ENCODE measurements around the gene STRIP2.

GRCh38 chr7:129401967-129402860 lies 32.0 kb upstream of the STRIP2 start:
- TF ChIP-seq CTCF (conservative IDR thresholded peaks at IDR 0.05; ENCODE audit: low read depth in 2 of 2) (peak in 1 of 2 experiments; percentile 45; a peak in 3 of 4 replicates), EZH2 (IDR thresholded peaks at IDR 0.05; ENCODE audit: low read depth, unreplicated experiment) (no peak), EZH2phosphoT487 (IDR thresholded peaks at IDR 0.05; ENCODE audit: unreplicated experiment) (no peak), POLR2AphosphoS5 (IDR thresholded peaks at IDR 0.05; ENCODE audit: low read depth) (no peak)
- TF ChIP-seq, protein P1, sequence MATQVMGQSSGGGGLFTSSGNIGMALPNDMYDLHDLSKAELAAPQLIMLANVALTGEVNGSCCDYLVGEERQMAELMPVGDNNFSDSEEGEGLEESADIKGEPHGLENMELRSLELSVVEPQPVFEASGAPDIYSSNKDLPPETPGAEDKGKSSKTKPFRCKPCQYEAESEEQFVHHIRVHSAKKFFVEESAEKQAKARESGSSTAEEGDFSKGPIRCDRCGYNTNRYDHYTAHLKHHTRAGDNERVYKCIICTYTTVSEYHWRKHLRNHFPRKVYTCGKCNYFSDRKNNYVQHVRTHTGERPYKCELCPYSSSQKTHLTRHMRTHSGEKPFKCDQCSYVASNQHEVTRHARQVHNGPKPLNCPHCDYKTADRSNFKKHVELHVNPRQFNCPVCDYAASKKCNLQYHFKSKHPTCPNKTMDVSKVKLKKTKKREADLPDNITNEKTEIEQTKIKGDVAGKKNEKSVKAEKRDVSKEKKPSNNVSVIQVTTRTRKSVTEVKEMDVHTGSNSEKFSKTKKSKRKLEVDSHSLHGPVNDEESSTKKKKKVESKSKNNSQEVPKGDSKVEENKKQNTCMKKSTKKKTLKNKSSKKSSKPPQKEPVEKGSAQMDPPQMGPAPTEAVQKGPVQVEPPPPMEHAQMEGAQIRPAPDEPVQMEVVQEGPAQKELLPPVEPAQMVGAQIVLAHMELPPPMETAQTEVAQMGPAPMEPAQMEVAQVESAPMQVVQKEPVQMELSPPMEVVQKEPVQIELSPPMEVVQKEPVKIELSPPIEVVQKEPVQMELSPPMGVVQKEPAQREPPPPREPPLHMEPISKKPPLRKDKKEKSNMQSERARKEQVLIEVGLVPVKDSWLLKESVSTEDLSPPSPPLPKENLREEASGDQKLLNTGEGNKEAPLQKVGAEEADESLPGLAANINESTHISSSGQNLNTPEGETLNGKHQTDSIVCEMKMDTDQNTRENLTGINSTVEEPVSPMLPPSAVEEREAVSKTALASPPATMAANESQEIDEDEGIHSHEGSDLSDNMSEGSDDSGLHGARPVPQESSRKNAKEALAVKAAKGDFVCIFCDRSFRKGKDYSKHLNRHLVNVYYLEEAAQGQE (IDR thresholded peaks at IDR 0.05; ENCODE audit: unreplicated experiment), result no peak
